GM12878 (cell line): ENCODE results near the gene MCEE. TPM values are rescaled to one million over a fixed set of nuclear protein-coding genes. Genes with fewer than 3 reads are reported as not detected.

Source experiments
- ATAC-seq: fragments of 200-7000 bp; cut with Tn5 transposase; 3 replicates; pipeline ENCODE4 v1.9.1; 2020; ENCODE audit warnings: mild to moderate bottlenecking, moderate library complexity
- BruUV-seq: library from RNA; stranded (reverse); fragments of 400-500 nt; replicated peaks from 2 replicates; lab custom pipeline; 2021; lab: Mats Ljungman, UMichigan
- CTCF ChIA-PET: fragments of 300-600 bp; sonication (Branson Sonifier 250); formaldehyde crosslinking; extraction: SDS; loops from one replicate; lab custom pipeline; 2021; ENCODE audit warnings: inconsistent platforms; lab: Yijun Ruan, JAX
- POLR2A ChIA-PET: fragments of 350-600 bp; formaldehyde crosslinking; extraction: SDS; loops from one replicate; lab custom pipeline; 2021; ENCODE audit warnings: inconsistent platforms; lab: Charles Lee
- RAD21 ChIA-PET: fragments of 300-600 bp; sonication (Branson Sonifier 250); formaldehyde crosslinking; loops from one replicate; lab custom pipeline; 2023; ENCODE audit warnings: antibody characterized with exemption; ENCODE audit not compliant: unreplicated experiment; lab: Charles Lee
- SMC1A ChIA-PET: fragments of 300-600 bp; sonication (Branson Sonifier 250); formaldehyde crosslinking; loops from one replicate; lab custom pipeline; 2023; ENCODE audit not compliant: unreplicated experiment, uncharacterized antibody; lab: Charles Lee
- DNase-seq: peaks from one replicate; pipeline ENCODE4 v3.0.0-alpha.2; 2011; ENCODE audit warnings: low read depth, low spot score
- FAIRE-seq: peaks from 3 replicates; lab custom pipeline; 2011; peaks lifted over from hg19 to GRCh38; lab: Jason Lieb, UNC
- H2AFZ ChIP-seq: 2 replicates; pipeline ENCODE4 v1.6.0; 2011; ENCODE audit warnings: low read depth, low read length, control low read depth; ENCODE audit not compliant: control insufficient read depth
- H3K27ac ChIP-seq: 2 replicates; pipeline ENCODE4 v1.5.1; 2011; ENCODE audit warnings: control low read depth; ENCODE audit not compliant: control insufficient read depth, insufficient read depth
- H3K27me3 ChIP-seq, 2 experiments: replicated peaks in 1 of 2; 2 replicates each; pipeline versions ENCODE4 v1.6.0 to v1.6.1; 2011; ENCODE audit warnings: low read length in 1 of 2; ENCODE audit not compliant: control insufficient read depth in 2 of 2, insufficient read depth in 2 of 2
- H3K36me3 ChIP-seq, 2 experiments: 2 replicates each; pipeline ENCODE4 v1.5.1; 2011; ENCODE audit warnings: low read length in 1 of 2; ENCODE audit not compliant: control insufficient read depth in 2 of 2, insufficient read depth in 2 of 2
- H3K4me1 ChIP-seq: 2 replicates; pipeline ENCODE4 v1.6.1; 2011; ENCODE audit warnings: mild to moderate bottlenecking, low read length, moderate library complexity, mixed read lengths; ENCODE audit not compliant: control insufficient read depth, insufficient read depth
- H3K4me2 ChIP-seq: 2 replicates; pipeline ENCODE4 v1.6.0; 2011; ENCODE audit warnings: control low read depth; ENCODE audit not compliant: control insufficient read depth, insufficient read depth
- H3K4me3 ChIP-seq: fragments of 200-600 bp; sonication (generic); 2 replicates; pipeline ENCODE4 v1.5.1; 2016
- H3K79me2 ChIP-seq: 2 replicates; pipeline ENCODE4 v1.6.0; 2011; ENCODE audit warnings: low read length; ENCODE audit not compliant: control insufficient read depth, insufficient read depth
- H3K9ac ChIP-seq: 2 replicates; pipeline ENCODE4 v1.8.0; 2011; ENCODE audit warnings: low read length, control low read depth, mixed read lengths; ENCODE audit not compliant: control insufficient read depth, insufficient read depth
- H3K9me3 ChIP-seq: replicated peaks from 3 replicates; pipeline ENCODE4 v1.5.1; 2011; ENCODE audit warnings: mild to moderate bottlenecking, low read length; ENCODE audit not compliant: control insufficient read depth, insufficient read depth
- H4K20me1 ChIP-seq: 2 replicates; pipeline ENCODE4 v1.6.0; 2011; ENCODE audit not compliant: control insufficient read depth, insufficient read depth
- CEBPB ChIP-seq, 2 experiments: fragments of 150-350 bp in 1 of 2; IDR thresholded peaks; 2 replicates each; pipeline ENCODE4 v1.6.1; 2012 to 2014; ENCODE audit warnings: low read depth in 2 of 2, low read length in 2 of 2, borderline replicate concordance in 1 of 2, inconsistent platforms in 1 of 2
- CEBPZ ChIP-seq: fragments of 150-350 bp; IDR thresholded peaks from 2 replicates; pipeline ENCODE4 v1.6.1; 2016; ENCODE audit warnings: low read depth, low read length
- CHD2 ChIP-seq: IDR thresholded peaks from 2 replicates; pipeline ENCODE4 v1.6.1; 2011; ENCODE audit warnings: low read depth, low read length, improper control_type of control experiment, borderline replicate concordance
- FOS ChIP-seq: IDR thresholded peaks from 3 replicates; pipeline ENCODE4 v1.6.1; 2011; ENCODE audit warnings: borderline replicate concordance; ENCODE audit not compliant: insufficient read length; ENCODE audit errors: extremely low read depth
- PRDM15 ChIP-seq: fragments of 450-650 bp; formaldehyde crosslinking; IDR thresholded peaks from 2 replicates; pipeline ENCODE4 v1.4.0; 2020; ENCODE audit warnings: mild to moderate bottlenecking, moderate library complexity
- RCOR1 ChIP-seq: conservative IDR thresholded peaks from 2 replicates; pipeline ENCODE4 v1.6.1; 2012; ENCODE audit warnings: low read depth, low read length, improper control_type of control experiment
- ZNF274 ChIP-seq: IDR thresholded peaks from one replicate; pipeline ENCODE4 v1.8.0; 2011; ENCODE audit not compliant: insufficient read length, insufficient read depth
- ZNF592 ChIP-seq: fragments of 450-650 bp; IDR thresholded peaks from 2 replicates; pipeline ENCODE4 v1.6.1; 2017; ENCODE audit warnings: mild to moderate bottlenecking, moderate library complexity
- ZNF622 ChIP-seq: fragments of 450-650 bp; IDR thresholded peaks from 2 replicates; pipeline ENCODE4 v1.6.1; 2017; ENCODE audit warnings: mild to moderate bottlenecking, inconsistent platforms
- WGBS: methylation state at CpG from one replicate; pipeline ENCODE4 v1.1.6; 2016; ENCODE audit warnings: low lambda C conversion rate; ENCODE audit not compliant: insufficient replicate concordance, insufficient coverage; ENCODE audit errors: missing lambda C conversion rate; 5-methylcytosine and 5-hydroxymethylcytosine counted together
- in situ Hi-C: fragments of 300-500 bp; cut with MboI; formaldehyde crosslinking; loops from 9 replicates; pipeline ENCODE4 v1.14.3; 2018; ENCODE audit warnings: mixed read lengths
- intact Hi-C: fragments of 100-400 bp; cut with micrococcal nuclease; formaldehyde crosslinking; loops from one replicate; pipeline ENCODE4 v1.14.2; 2022; ENCODE audit not compliant: unreplicated experiment
- polyA plus RNA-seq, 11 experiments: library from polyadenylated mRNA; depleted of rRNA in 4 of 11; unstranded in 6 of 11; stranded (reverse) in 5 of 11; fragments of >200 nt; fragmentation: Nextera tagmentation in 4 of 11; fragmentation: Illumina TruSeq in 1 of 11; extraction: Ambion mirVana in 4 of 11; extraction: Trizol in 1 of 11; gene quantifications; 1 replicate in 1 of 11; 2 replicates in 10 of 11; pipeline versions ENCODE4 v1.2.1 to v1.2.3, GENCODE V29; 2011 to 2016; ENCODE audit warnings: inconsistent platforms in 2 of 11, missing spikeins in 2 of 11, low read depth in 1 of 11
- total RNA-seq, 4 experiments: library from RNA; depleted of rRNA in 3 of 4; stranded (reverse); fragments of >200 nt in 3 of 4; fragmentation: Illumina TruSeq in 1 of 4; extraction: Trizol in 1 of 4; gene quantifications; 2 replicates each; pipeline versions ENCODE4 v1.2.1 to v1.2.3, GENCODE V29; 2013 to 2021

Gene MCEE
- total and polyA plus RNA-seq, 10 of the 15 experiments (the other 5 are each of a cell fraction or from before 2014, with no cell fraction given) = 17.3 to 63.4 (median 20.9) TPM

- ChIA-PET SMC1A (interaction anchor here (1.3 kb wide), 1 partner anchor 9 kb away, joined by 3 read pairs; no protein-coding TSS in a partner anchor), CTCF (no interaction called here), RAD21 (no interaction called here), POLR2A (no interaction called here)
- in situ Hi-C loops = no loop called here
- no peaks in the 10 kb centered on the region for H4K20me1 ChIP-seq
- H3K79me2 ChIP-seq = no peaks in the 10 kb centered on the region
- 97% methylated on average over 2 of the region's 2 CpGs for WGBS
- TF ChIP-seq RCOR1 (no peak), PRDM15 (CRISPR knock-in tag) (no peak), ZNF622 (no peak), FOS (no peak), CHD2 (no peak), CEBPB (IDR thresholded peaks at IDR 0.05; ENCODE audit: borderline replicate concordance in 1 of 2, low read depth in 2 of 2, low read length in 2 of 2) (no peak), CEBPZ (no peak), ZNF592 (no peak), ZNF274 (no peak)
- no peak overlapping the region for H2AFZ ChIP-seq
- no TSS peak for BruUV-seq
- DNase-seq (no peak), ATAC-seq (no peak), FAIRE-seq (no peak)
- no peaks in the 10 kb centered on the region for H3K27me3 ChIP-seq
- intact Hi-C loops = no loop called here
- no peaks in the 10 kb centered on the region for H3K36me3 ChIP-seq
- H3K9ac ChIP-seq = no peak overlapping the region
- H3K4me2 ChIP-seq = no peak overlapping the region
- no peak overlapping the region for H3K4me3 ChIP-seq
- H3K27ac ChIP-seq = no peak overlapping the region
- H3K9me3 ChIP-seq = no peaks in the 10 kb centered on the region
- no peaks in the 10 kb centered on the region for H3K4me1 ChIP-seq
These were observed 21.9 kb downstream of the MCEE start for GRCh38 chr2:71108091-71108490.
